Esophagus squamous epithelium (tissue), 4 donors: ENCODE data around the gene PRPF38A.

Experiments used
- CTCF ChIP-seq, 6 experiments: fragments of 450-650 bp in 4 of 6; fragments of 200-600 bp in 2 of 6; sonication (generic) in 2 of 6; IDR thresholded peaks; one replicate each; pipeline ENCODE4 v1.5.1; 2016 to 2019; ENCODE audit warnings: antibody characterized with exemption in 6 of 6, mild to moderate bottlenecking in 4 of 6, moderate library complexity in 4 of 6
- POLR2A ChIP-seq, 4 donors: fragments of 450-650 bp; IDR thresholded peaks; one replicate each; pipeline ENCODE4 v1.6.1; 2017; ENCODE audit warnings: antibody characterized with exemption in 4 of 4, mild to moderate bottlenecking in 4 of 4, moderate library complexity in 3 of 4

DNA sequence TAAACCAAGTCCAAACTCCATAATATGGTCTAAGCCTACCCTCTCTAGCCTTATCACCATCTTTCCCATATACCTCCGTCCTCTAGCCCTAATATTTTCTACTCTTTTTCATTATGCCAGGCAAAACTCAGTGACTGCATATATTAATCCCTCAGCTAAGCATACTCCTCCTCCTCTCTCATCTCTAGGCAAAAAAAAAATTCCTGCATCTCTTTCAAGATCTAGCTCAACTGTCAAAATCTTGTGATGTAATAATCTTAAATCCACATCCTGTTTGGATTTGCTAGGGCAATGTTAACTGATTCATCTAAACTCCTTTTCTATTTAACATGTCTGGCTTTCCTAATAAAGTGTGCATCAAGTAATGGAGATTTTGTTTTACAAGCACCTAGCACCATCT lies 20.4 kb downstream of the PRPF38A start:
- TF ChIP-seq CTCF (IDR thresholded peaks at IDR 0.05) (no peak), POLR2A (IDR thresholded peaks at IDR 0.05) (no peak)
